Mucosa of descending colon (tissue), 3 donors: ENCODE measurements around the gene PTPRN2. TPM values are rescaled to one million over a fixed set of nuclear protein-coding genes. Genes with fewer than 3 reads are reported as not detected.

Source experiments
- ATAC-seq: fragments of 200-7000 bp; cut with Tn5 transposase; one replicate; pipeline ENCODE4 v1.9.1; 2020; ENCODE audit warnings: mild to moderate bottlenecking, moderate library complexity
- DNase-seq, 3 donors: peaks; one replicate each; pipeline ENCODE4 v3.0.0-alpha.2; 2020
- H3K36me3 ChIP-seq: fragments of 200-600 bp; one replicate; pipeline ENCODE4 v1.8.0; 2021; ENCODE audit warnings: low read depth, mild to moderate bottlenecking
- H3K4me1 ChIP-seq: fragments of 200-600 bp; one replicate; pipeline ENCODE4 v1.8.0; 2021; ENCODE audit warnings: low read depth, mild to moderate bottlenecking
- H3K4me3 ChIP-seq: fragments of 200-600 bp; one replicate; pipeline ENCODE4 v1.8.0; 2021; ENCODE audit warnings: mild to moderate bottlenecking
- H3K9me3 ChIP-seq: fragments of 200-600 bp; one replicate; pipeline ENCODE4 v1.8.0; 2021; ENCODE audit warnings: mild to moderate bottlenecking
- intact Hi-C, 2 donors: fragments of 100-400 bp; cut with DNase I in 1 of 2; cut with micrococcal nuclease in 1 of 2; formaldehyde crosslinking; loops; one replicate each; pipeline versions ENCODE4 v1.11.0 to v1.11.1; 2022; cut with DNase I, micrococcal nuclease
- total RNA-seq, 3 donors: library from RNA; stranded (reverse); fragmentation: NEBNext Ultra II Directional in 2 of 3; extraction: Animal tissue kit (Norgen Biotek cat#: 25700) in 2 of 3; gene quantifications; one replicate each; pipeline versions ENCODE4 v1.2.1 to v1.2.4, GENCODE V29; 2021 to 2023
- TF ChIP-seq, protein P1 (sequence below): fragments of 200-600 bp; IDR thresholded peaks from one replicate; pipeline ENCODE4 v1.8.0; 2022; ENCODE audit warnings: antibody characterized with exemption, mild to moderate bottlenecking
- donor health status: DM: no; HTN: no; CAD: no; lungs with moderate emphysema.
- donor health status: DM: no; HTN: no; CAD: no.
- donor health status: DM: no; HTN: yes; CAD: no.

PTPRN2 gene
- total RNA-seq, 3 donors from 2014 or later, result 12.5 to 28.0 (median 26.2) TPM

DNA sequence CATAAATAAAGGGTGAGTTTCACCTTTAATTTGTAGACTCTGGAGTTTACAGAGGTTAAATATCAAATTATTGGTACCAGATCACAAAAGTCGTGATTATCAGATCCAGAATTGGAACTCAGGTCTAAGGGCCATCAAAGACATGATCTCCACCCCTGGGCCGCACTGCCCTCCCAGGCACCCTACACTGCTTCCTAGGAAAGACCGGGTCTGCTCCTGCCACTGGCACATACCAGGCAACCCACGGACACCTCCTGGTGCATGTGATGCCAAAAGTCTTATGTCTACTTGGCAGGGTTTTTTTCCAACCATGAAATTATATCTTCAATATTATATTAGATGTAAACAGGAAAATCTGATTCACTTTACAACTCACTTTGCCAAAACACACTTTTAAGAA is 452.8 kb downstream of the PTPRN2 start:
- no peaks in the 10 kb centered on the region for H3K9me3 ChIP-seq
- intact Hi-C loops, result no loop called here

DNA sequence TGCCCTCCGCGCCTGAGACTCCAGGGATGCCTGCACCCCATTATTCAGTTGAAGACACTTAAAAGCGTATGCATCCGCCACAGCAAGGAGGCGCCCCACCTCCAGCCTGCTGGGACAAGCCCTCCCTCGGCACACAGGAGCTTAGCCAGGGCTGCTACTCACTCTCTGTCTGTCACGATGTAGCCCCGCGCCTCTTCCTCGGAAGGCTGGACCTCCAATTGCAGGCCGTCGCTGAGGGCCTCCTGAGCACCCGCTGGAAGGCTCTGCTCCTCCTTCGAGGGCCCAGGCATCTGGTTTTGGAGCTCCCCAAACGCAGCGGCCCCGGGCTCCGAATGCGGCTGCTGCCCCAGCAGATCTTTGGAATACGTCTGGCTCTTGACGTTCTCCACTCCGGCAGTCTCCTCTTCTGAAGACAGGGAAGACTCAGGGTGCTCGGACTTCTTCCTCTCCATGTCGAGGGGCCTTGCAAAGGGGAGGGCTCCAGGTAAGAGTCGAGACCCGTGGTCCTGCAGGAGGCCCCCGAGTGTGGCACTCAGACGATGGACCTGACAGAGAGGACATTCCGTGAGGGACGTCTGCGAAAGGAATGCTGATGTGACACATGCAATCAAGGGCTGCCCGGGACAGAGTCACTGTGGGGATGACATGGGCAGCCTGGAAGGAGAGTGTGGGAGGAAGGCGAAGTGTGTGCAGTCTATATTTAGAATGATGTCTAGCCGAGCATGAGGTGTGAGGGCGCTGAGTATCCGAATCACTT is 453.9 kb downstream of the PTPRN2 start:
- intact Hi-C loops, result no loop called here
- Histone ChIP-seq H3K36me3 (no peaks in the 10 kb centered on the region), H3K4me3 (no peak overlapping the region), H3K9me3 (no peaks in the 10 kb centered on the region), H3K4me1 (no peaks in the 10 kb centered on the region)
- DNase-seq, result no peak
- TF ChIP-seq, protein P1, sequence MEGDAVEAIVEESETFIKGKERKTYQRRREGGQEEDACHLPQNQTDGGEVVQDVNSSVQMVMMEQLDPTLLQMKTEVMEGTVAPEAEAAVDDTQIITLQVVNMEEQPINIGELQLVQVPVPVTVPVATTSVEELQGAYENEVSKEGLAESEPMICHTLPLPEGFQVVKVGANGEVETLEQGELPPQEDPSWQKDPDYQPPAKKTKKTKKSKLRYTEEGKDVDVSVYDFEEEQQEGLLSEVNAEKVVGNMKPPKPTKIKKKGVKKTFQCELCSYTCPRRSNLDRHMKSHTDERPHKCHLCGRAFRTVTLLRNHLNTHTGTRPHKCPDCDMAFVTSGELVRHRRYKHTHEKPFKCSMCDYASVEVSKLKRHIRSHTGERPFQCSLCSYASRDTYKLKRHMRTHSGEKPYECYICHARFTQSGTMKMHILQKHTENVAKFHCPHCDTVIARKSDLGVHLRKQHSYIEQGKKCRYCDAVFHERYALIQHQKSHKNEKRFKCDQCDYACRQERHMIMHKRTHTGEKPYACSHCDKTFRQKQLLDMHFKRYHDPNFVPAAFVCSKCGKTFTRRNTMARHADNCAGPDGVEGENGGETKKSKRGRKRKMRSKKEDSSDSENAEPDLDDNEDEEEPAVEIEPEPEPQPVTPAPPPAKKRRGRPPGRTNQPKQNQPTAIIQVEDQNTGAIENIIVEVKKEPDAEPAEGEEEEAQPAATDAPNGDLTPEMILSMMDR, result no peak
- no peak for ATAC-seq

More for the DNA sequence above, 452.8 kb downstream of the PTPRN2 start:
- Histone ChIP-seq H3K4me1 (no peaks in the 10 kb centered on the region), H3K4me3 (no peak overlapping the region), H3K36me3 (no peaks in the 10 kb centered on the region)
- TF ChIP-seq, protein P1, result no peak
- ATAC-seq, result no peak
- DNase-seq, result no peak

DNA sequence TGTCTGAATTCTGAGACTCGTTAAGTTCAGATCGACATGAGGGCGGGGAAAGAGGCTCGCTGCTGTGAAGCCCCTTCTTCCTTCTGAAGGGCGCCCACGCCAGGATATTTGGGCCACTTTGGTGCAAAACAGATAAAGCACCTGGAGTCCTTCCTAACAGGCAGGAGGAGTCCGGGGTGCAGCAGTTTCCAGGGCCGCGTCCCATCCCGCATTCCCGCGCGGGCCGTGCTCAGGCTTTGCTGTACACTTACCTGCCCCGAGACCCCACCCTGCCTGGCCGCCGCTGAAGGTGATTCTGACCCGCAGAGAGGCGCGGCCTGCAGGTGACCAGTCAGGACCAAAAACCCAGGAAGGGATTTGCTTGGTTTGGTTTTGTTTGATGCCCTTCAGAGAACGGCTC is 454.6 kb downstream of the PTPRN2 start:
- no peaks in the 10 kb centered on the region for H3K36me3 ChIP-seq
- no peak for ATAC-seq
- no peaks in the 10 kb centered on the region for H3K4me1 ChIP-seq
- H3K4me3 ChIP-seq, result no peak overlapping the region
- H3K9me3 ChIP-seq, result no peaks in the 10 kb centered on the region
- TF ChIP-seq, protein P1, result no peak
- intact Hi-C loops, result no loop called here
- no peak for DNase-seq

DNA sequence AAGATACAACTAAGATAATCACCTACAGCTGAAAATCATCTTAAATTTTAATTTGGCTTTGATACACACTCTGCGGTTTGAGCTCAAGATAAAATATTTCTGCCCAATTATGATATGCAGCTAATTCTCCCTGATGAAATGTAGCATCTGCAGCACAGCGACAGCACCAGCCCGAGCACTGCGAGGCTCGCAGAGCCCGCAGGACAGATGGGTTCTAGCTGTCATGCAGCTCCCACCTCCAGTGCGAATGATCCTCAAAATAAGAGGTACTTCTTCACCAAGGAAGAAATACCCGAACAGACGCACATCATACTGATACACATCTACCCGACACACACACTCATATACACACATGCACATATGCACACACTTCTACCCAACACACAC is 457.6 kb downstream of the PTPRN2 start:
- Histone ChIP-seq H3K36me3 (no peaks in the 10 kb centered on the region), H3K9me3 (no peaks in the 10 kb centered on the region), H3K4me3 (no peak overlapping the region), H3K4me1 (no peaks in the 10 kb centered on the region)
- intact Hi-C loops, result no loop called here
- TF ChIP-seq, protein P1, result no peak
- ATAC-seq, result no peak
- DNase-seq, result no peak

DNA sequence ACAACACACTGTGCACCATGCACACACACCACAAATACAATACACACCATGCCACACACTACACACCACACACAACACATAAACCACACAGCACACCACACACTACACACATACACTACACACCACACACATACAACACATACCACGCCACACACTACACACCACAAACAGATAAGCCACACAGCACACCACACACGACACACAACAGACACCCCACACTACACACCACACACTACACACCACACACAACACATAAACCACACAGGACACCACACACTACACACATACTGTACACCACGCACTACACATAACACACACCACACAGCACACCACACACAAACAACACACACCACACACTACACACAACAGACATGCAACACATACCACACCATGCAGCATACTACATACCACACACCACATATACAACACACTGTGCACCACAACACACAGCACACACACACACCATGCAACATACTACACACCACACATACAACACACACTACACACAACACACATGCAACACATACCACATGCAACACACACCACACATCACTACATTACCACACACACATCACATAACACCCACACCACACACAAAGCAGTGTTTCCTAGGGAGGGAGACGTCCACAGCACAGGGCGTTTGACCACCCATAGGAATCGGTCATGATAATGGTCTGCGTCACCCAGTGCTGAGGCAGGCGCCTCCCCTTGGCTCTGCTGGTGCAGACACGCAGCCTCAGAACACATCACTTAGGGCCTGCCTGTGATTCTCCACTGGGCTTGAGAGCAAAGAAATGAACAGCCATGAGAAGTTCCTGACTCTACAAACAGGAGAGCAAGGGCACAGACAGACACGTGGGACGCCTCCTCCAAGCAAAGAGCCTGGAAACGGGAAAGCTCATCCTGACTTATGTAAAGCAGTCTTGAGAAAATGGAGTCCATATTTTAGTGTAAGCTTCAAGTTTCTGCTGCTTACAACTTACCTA is 458.3 kb downstream of the PTPRN2 start:
- TF ChIP-seq, protein P1, result no peak
- Histone ChIP-seq H3K9me3 (no peaks in the 10 kb centered on the region), H3K4me1 (no peaks in the 10 kb centered on the region), H3K4me3 (no peak overlapping the region), H3K36me3 (no peaks in the 10 kb centered on the region)
- DNase-seq, result no peak
- no peak for ATAC-seq
- intact Hi-C loops, result no loop called here
